Measurements from ENCODE around the gene AGPAT4. TPM values are rescaled to one million over a fixed set of nuclear protein-coding genes. Genes with fewer than 3 reads are reported as not detected.

Gene AGPAT4
- total RNA-seq, 1 donor from 2014 or later, result 19.7 TPM

GRCh38 chr6:161245363-161245762 lies 28.5 kb downstream of the AGPAT4 start:
- Histone ChIP-seq H3K27ac (no peak overlapping the region), H3K36me3 (no peaks in the 10 kb centered on the region), H3K4me1 (no peaks in the 10 kb centered on the region), H3K4me3 (no peak overlapping the region), H3K27me3 (ENCODE audit: low read depth) (no peaks in the 10 kb centered on the region), H3K9me3 (no peaks in the 10 kb centered on the region)
- no peak for TF ChIP-seq CTCF (IDR thresholded peaks at IDR 0.05)
- no peak for ATAC-seq
- DNase-seq, result no peak
- intact Hi-C loops (cut with DNase I), result no loop called here

DNA sequence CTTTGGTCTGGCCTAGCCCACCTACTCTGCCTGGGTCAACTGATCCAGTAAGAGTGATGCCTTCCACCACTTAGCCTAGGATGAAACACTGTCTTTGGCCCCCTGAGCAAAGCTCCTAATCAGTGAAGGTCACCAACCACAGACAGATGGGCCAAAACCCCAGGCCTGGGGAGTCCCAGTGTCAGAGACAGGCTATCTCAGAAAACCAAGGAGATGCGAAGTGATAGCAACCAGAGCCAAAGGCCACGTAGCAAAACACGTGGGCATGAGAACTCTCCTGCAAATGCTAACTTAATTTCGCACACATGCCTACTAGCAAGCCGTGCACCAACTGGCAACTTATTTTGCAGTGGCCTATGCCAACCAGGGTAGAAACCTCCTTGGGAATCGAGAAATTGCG lies 29.1 kb downstream of the AGPAT4 start:
- Histone ChIP-seq H3K27me3 (ENCODE audit: low read depth) (no peaks in the 10 kb centered on the region), H3K9me3 (no peaks in the 10 kb centered on the region), H3K27ac (no peak overlapping the region), H3K4me3 (no peak overlapping the region), H3K4me1 (no peaks in the 10 kb centered on the region), H3K36me3 (no peaks in the 10 kb centered on the region)
- DNase-seq (no peak), ATAC-seq (no peak)
- intact Hi-C loops (cut with DNase I), result no loop called here
- TF ChIP-seq CTCF (IDR thresholded peaks at IDR 0.05), result no peak

GRCh38 chr6:161242779-161243693 lies 30.8 kb downstream of the AGPAT4 start:
- ATAC-seq (peak; percentile 85 to 89), DNase-seq (peak; percentile 75)

DNA sequence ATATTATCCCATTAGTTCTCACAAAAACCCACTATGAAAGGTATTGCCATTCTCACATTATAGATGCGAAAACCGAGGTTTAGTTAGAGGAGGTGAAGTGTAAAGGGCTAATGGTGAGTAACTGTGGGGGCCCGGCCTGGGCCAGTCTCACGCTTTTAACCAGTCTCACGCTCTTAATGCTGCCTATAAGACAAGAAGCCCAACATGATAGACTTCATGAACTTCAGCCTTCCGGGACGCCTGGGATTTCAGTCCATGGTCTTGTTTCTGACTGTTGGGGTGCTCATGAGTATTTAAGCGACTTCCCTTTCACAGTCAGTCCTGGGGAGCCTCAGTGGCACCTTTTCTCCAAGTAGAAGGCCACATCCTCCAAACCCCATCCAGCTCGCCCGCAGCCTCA lies 31.7 kb downstream of the AGPAT4 start:
- no peak for TF ChIP-seq CTCF (IDR thresholded peaks at IDR 0.05)
- no peaks in the 10 kb centered on the region for H3K4me1 ChIP-seq
- no peaks in the 10 kb centered on the region for H3K27me3 ChIP-seq (ENCODE audit: low read depth)
- no peaks in the 10 kb centered on the region for H3K36me3 ChIP-seq
- no peaks in the 10 kb centered on the region for H3K9me3 ChIP-seq
- no peak overlapping the region for H3K27ac ChIP-seq
- intact Hi-C loops (cut with DNase I), result no loop called here
- ATAC-seq (no peak), DNase-seq (no peak)
- H3K4me3 ChIP-seq, result no peak overlapping the region

More at GRCh38 chr6:161242779-161243693, 30.8 kb downstream of the AGPAT4 start:
- Histone ChIP-seq H3K27ac (peak overlapping the region; percentile 31), H3K27me3 (ENCODE audit: low read depth) (no peaks in the 10 kb centered on the region), H3K36me3 (no peaks in the 10 kb centered on the region), H3K4me1 (no peaks in the 10 kb centered on the region), H3K4me3 (peak overlapping the region; percentile 14), H3K9me3 (no peaks in the 10 kb centered on the region)
- TF ChIP-seq CTCF (IDR thresholded peaks at IDR 0.05), result no peak
- intact Hi-C loops (cut with DNase I), result no loop called here

DNA sequence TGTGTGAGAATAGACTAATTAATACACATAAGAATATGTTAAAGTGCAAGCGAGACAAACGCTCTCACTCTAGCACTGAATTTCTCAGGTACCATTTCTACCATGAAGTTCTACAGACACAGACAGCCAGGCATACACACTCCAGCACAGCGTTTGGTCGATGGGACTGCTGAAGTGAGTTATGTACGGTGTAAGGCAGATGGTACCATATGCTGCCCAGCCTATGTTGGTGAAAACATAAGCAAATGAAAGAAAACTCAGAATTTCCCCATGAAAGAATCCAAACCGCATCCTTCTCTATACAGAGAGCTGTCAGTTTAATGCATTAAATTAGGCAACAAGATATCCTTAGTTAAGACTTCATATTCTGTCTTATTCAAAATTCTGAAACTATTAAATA lies 34.9 kb downstream of the AGPAT4 start:
- no peak overlapping the region for H3K4me3 ChIP-seq
- no peak for ATAC-seq
- H3K36me3 ChIP-seq, result no peaks in the 10 kb centered on the region
- DNase-seq, result no peak
- H3K4me1 ChIP-seq, result peaks cover 9% of the 10 kb centered on the region
- intact Hi-C loops (cut with DNase I), result no loop called here
- no peak for TF ChIP-seq CTCF (IDR thresholded peaks at IDR 0.05)
- no peaks in the 10 kb centered on the region for H3K9me3 ChIP-seq
- H3K27me3 ChIP-seq (ENCODE audit: low read depth), result no peaks in the 10 kb centered on the region
- H3K27ac ChIP-seq, result no peak overlapping the region
